GM19372 (cell line): ENCODE measurements around the gene STRA6.

ENCODE experiments used
- ATAC-seq: cut with Tn5 transposase; IDR thresholded peaks from one replicate; pipeline ENCODE4 v1.9.1; 2021; ENCODE audit warnings: mild to moderate bottlenecking, low read depth, moderate library complexity; ENCODE audit not compliant: unreplicated experiment

STRA6 gene

DNA sequence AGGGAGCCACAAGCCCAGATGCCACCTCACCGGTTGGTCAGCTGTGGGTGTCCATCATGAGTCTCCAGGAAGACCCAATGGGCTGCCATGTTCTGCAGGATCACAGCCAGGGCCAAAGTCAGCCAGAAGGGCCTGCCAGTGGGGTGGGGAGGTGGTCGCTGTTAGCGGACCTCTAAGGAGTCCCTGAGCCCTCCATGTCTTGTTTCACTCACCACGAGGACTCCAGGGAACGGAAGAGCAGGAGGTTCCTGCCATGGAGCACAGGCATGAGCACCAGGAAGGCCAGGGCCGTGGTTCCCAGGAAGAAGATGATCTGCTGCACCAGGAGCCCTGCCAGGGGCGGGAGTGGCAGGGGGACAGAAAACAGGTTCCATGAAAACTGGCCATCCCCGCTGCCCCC is 20.5 kb downstream of the STRA6 start:
- ATAC-seq: no peak

DNA sequence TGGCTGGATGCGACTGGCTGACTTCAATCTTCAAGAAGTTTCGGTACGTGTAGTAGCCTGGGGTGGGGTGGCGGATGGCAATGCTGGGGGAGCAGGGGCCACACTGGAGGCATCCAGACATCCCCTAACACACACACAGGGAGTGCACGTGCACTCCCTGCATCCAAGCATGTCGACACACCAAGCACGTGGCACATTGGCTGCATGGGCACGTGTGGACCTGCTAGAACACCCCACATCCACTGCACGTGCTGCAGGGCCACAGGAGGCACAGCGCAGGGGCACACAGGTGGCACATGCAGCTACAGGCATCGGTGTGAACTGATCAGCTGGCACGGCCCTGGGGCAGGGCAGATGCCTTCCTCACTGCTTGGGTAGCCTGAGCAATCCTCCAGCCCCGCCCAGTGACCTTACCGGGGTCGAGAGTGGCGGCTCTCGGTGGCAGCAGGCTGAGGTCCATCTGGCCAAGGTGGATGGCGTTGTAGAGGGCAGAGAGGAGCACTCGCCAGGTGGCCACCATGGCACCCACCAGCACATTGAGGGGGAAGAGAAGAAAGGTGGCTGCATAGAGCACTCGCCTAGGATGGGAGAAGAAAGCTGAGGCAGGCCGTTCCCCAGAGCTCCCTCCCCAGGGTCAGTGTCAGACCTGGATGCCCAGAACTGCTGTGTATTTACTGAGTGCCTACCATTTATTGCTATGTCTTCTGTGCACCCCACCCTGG is 21.5 kb downstream of the STRA6 start:
- no peak for ATAC-seq

DNA sequence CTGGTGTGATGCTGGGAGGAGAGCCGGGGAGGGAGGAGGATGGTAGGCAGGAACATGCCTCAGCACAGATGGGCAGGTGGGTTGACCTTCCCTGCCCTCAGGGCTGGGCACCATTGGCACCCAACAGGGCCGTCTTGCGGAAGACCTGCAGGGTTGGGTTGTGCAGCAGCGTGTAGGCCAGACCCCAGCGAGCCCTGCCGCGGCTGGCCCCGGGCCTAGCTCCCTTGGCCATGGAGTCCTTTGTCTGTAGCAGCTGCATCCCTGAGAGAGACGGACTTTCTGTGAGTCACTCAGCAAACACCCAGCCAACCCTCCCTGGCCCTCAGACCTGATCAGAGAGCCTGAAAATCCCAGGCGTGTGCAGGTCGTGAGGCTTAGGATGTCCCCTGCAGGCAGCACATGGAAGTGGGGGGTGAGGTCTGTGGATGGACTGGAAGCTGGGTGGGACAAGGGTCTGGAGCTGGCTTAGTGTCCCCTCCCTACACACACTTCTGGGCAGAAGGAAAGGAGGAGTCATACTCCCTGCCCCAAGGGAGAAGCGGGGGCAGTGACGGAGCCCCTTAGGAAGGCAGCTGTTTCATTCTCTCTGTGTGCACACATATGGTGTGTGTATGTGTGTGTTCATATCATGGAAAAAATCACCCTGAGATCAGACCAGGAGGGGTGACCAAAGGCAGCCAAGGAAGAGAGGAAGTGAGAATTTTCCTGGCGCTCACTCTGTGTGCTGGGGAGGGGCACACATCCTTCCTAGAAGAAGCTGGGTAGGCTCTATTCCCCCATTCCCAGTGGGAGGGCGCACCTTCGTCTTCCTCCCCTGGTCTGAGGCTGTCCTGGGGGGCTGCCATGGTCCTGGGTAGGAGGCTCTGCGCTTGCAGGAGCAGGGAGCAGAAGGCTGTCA is 22.4 kb downstream of the STRA6 start:
- ATAC-seq: no peak

DNA sequence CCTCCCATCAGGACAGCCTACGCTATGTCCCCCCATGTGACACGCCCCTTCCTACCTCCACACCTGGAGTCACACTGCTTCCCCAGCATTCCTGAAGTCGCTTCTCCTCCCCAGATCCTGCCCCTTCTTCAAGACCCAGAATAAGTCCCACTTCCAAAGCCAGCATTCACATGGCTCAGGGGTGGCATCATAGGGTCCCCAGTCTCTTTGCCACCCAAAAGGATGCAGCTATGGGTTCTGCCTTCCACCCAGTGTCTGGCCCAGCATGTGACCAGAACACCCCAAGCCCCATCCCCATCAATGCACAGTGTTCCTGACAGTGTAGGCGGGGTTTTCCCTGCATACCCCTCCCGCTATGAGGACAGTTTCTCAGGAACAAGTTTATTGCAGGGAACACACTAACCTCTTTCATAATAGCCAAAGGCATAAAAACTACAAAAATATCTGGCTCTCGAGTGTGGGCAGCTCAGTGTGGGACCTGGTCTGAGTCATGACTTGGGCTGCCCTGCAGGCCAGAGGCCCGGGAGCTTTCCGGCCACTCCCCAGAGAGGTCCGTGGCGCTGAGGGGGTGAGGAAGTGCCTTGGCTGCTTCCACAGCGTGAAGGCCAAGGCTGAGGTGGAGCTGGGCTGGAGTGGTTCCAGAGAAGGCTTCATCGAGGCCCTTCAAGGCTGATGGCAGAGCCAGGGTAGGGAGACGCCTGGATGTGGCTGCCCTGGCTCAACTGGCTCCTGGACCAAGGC is 23.3 kb downstream of the STRA6 start:
- no peak for ATAC-seq

DNA sequence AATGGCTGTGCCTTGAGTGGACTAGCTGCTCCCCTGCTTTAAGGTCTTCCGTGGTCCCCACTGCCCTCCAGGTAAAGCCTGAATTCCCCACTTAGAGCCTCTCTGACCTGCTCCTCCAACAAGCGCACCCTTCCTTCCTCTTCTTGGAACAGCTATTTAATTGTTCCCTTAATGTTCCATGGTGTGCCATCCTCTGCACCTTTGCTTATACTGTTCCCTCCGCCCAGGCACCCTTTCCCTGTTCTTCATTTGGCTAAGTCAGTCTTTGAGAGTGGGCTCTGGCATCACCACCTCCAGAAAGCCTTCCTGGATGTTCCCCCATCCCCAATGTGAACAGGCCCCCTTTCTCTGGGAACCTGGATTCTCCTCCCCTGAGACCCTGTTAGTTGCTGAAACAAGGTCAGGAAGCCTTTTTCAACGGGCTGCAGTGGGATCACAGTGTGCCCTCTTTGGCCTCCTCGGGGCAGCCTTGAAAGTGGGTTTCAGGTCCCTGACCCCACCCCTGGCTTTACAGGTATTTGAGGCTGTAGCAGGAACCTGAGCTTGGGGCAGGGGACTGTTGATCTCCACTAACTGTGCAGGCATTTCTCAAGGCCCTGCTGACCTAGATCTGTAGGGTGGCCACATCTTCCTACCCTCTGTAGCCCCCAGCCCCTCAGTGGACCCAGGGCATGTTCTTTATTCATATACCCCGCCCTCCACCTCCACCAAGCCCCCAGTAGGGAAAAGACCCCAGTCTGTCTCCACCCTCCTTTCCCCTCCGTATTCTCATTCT is 24.1 kb downstream of the STRA6 start:
- no peak for ATAC-seq

DNA sequence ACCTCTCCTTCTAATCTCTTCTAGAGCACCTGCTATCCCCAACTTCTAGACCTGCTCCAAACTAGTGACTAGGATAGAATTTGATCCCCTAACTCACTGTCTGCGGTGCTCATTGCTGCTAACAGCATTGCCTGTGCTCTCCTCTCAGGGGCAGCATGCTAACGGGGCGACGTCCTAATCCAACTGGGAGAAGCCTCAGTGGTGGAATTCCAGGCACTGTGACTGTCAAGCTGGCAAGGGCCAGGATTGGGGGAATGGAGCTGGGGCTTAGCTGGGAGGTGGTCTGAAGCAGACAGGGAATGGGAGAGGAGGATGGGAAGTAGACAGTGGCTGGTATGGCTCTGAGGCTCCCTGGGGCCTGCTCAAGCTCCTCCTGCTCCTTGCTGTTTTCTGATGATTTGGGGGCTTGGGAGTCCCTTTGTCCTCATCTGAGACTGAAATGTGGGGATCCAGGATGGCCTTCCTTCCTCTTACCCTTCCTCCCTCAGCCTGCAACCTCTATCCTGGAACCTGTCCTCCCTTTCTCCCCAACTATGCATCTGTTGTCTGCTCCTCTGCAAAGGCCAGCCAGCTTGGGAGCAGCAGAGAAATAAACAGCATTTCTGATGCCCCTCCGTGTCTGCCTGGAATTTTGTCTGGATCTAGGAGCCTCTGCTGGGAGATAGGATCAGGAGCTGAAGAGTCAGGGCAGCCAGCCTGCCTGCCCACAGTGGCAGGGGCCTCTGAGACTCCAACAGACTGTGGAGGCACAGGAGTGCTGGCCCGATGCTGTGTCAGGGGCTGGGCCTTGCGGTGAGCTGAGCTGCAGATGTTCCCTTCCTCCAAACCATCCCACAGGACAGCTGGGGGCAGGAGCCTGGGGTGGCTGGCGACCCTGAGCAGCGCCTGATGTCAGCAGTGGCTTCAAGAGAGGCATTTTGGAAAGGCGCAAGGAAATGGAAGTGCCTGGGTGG is 26.0 kb downstream of the STRA6 start:
- no peak for ATAC-seq

DNA sequence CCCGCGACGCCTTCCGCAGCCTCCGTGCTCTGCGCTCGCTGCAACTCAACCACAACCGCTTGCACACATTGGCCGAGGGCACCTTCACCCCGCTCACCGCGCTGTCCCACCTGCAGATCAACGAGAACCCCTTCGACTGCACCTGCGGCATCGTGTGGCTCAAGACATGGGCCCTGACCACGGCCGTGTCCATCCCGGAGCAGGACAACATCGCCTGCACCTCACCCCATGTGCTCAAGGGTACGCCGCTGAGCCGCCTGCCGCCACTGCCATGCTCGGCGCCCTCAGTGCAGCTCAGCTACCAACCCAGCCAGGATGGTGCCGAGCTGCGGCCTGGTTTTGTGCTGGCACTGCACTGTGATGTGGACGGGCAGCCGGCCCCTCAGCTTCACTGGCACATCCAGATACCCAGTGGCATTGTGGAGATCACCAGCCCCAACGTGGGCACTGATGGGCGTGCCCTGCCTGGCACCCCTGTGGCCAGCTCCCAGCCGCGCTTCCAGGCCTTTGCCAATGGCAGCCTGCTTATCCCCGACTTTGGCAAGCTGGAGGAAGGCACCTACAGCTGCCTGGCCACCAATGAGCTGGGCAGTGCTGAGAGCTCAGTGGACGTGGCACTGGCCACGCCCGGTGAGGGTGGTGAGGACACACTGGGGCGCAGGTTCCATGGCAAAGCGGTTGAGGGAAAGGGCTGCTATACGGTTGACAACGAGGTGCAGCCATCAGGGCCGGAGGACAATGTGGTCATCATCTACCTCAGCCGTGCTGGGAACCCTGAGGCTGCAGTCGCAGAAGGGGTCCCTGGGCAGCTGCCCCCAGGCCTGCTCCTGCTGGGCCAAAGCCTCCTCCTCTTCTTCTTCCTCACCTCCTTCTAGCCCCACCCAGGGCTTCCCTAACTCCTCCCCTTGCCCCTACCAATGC is 27.1 kb downstream of the STRA6 start:
- ATAC-seq: no peak

DNA sequence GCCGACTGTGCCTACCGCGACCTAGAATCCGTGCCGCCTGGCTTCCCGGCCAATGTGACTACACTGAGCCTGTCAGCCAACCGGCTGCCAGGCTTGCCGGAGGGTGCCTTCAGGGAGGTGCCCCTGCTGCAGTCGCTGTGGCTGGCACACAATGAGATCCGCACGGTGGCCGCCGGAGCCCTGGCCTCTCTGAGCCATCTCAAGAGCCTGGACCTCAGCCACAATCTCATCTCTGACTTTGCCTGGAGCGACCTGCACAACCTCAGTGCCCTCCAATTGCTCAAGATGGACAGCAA is 27.7 kb downstream of the STRA6 start:
- no peak for ATAC-seq

DNA sequence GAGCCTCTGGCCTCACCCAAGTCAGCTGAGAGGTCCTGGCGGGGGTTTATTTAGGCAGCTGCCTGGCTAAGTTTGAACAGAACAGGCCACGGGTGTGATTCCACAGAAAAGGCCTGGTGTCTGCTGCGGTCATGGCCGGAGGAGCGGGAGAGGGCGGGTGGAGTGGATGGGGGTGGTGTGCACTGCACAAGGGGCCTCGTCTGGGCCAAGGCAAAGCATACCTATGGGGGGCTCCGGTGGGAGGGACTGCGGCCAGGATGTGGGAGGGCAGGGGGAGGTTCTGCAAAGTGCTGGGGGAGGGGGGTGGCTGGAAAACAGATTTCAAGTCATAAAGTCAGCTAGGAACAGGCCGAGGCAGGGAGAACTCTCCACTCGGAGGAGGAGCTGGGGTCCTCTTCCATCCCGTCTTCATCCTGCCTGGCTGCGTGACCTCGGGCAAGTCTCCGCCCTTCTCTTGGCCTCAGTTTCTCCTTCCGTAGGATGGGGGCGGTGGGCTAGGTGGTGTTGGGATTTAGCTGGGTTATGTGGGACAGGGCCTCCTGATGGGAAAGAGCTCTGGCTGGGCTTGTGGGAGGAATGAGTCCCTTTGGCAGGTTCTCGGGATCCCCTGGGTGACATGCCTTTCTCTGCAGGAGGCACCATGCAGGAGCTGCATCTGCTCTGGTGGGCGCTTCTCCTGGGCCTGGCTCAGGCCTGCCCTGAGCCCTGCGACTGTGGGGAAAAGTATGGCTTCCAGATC is 28.2 kb downstream of the STRA6 start:
- ATAC-seq: no peak

DNA sequence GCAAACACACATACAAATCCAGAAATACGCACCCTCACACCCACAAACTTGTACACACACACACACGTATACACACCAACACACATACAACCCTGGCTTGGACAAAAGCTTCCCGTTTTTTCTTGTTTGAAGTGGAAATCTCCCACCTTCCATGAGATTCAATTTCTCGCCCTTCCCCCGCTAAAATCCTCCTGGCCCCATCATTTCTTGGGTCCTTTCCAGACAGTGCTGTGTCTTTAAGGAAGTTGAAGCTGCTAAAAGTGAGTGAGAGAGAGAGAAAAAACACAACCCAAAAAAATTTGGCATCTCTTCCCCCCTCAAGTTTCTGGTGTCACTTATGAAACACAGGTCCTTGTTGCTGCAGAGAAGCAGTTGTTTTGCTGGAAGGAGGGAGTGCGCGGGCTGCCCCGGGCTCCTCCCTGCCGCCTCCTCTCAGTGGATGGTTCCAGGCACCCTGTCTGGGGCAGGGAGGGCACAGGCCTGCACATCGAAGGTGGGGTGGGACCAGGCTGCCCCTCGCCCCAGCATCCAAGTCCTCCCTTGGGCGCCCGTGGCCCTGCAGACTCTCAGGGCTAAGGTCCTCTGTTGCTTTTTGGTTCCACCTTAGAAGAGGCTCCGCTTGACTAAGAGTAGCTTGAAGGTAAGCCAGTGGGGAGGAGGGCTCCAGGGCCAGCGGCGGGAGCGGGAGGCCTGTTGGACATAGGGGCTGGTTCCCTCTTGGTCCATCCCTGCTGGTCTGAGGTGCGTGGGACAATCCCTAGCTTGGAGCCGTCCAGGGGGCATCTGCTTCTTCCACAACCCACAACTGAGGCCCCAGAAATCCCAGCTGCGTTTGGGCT is 29.0 kb downstream of the STRA6 start, which contains the start of gene ISLR:
Gene ISLR (plus strand): TSS at position 331 of the 839 bp plus-strand sequence. CDS start 1,149 bp downstream, outside the sequence.
- no peak for ATAC-seq

DNA sequence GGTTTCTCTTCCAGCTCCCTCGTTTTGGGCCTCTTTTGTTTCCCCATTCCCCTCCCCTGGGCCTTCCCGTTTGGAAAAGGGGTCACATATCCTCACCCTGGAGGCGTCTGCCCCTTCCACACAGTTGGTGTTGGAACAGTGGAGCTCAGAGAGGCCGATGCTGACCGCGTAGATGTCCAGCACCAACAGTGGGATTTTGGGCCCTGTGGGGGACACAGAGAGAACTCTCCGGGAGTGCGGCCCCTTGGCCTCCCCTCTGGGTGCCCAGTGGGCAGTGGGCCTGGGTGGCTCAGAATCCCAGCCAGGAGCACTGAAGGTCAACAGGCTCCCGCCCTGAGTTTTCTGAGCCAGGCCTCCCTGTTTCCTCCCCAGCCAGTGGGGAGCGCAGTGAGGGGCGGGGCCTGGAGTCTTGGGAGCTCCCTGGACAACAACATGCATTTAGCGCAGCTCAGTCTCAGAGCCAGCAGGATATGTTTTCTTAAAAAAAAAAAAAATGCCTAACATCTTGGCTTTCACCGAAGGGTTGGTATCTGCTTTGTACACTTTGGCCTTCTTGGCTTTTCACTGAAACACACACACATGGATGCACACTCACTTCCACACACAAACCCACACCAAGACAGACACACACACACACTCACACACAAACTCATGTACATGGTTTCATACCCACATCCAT is 29.7 kb downstream of the STRA6 start:
- no peak for ATAC-seq

DNA sequence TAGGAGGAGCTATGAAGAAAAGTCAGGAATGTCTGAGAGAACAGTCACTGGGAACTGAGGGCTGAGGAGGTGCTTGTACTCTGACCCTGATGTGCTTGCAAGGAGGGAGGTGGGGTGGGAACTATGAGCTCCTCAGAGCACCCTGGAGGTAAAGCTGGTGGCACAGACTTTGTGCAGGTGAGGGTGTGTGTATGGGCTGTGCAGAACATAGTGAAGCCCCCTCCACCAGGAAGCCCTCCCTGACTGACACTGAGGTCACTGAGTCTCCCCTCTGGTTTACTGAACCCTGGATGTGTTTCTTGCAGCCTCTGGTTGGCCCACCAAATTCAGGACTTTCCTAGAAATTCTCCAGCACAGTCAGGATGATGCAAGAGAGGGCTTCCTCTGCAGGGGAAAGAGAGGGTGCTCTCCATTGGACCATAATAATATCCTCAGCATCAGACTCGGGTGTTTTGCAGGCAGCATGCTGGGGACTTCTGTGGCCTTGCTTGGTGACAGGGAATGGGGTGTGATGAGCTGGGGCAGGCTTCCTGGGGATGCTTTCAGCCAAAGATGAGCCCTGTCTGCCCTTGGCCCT is 30.5 kb downstream of the STRA6 start:
- ATAC-seq: no peak

DNA sequence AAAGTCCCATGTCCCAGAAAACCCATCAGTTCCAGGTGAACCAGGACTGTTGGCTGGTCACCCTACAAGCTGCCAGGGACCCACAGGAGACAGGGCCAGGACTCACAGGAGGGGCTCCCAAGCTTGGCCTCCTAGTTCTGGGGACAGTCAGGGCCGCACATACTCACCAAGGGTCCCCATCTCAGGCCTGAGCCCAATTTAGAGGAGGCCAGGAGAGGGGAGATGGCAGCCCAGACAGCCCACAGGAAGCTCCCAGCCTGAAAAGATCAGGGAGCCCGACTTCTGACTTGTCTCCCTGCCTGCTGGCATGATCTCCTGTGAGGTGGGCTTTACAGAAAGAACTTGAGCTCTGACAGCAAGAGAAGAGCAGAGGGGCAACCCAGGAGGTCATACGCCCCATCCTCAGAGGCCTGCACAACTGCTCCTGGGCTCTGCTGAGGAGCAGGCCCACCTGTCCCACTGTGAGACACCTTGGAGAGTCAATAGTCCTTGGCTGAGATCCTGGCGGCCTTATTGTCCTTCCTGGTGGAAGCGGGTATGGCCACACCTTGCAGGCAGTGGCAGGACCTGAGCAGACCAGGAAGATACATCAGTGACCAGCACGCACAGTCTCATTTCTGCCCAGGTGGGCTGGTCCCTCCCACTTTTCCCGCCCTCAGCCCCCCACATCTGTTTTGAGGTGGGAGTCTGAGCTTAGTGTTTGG is 31.6 kb downstream of the STRA6 start:
- ATAC-seq: no peak

DNA sequence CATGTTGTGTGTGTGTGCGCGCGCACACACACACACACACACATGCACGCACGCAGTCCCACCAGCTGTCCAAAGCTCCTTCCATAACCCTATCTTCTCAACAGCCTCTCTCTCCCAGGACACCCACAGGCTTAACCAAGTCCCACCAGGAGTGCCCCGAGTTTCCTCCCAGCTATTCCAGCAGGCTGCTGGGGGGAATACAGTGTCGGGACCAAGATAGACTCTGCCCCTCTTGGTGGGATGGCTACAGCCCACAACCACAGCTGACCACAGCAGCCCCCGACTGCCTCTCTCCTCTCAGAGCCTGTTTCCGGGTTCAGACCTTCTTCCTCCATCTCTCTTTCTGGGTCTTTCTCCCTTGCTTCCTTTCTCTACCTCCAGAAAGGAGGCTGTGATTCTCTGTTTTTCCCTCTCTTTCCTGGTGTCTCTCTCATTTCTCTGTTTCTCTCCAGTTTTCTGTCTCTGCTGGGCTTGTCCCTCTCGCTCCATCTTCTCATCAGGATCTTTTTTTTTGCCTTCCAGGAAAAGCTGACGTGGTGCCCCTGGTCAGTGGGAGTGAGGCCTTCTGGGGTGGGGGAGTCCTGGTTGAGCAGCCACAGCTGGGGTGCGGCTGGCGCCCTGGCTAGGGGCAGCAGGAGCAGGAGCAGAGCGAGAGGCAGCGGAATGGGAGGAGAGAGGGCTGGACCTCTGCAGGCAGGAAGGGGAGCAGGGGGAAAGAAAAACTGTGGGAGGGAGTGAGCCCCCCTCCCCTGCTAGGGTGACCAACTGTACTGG is 32.3 kb downstream of the STRA6 start:
- ATAC-seq: no peak

DNA sequence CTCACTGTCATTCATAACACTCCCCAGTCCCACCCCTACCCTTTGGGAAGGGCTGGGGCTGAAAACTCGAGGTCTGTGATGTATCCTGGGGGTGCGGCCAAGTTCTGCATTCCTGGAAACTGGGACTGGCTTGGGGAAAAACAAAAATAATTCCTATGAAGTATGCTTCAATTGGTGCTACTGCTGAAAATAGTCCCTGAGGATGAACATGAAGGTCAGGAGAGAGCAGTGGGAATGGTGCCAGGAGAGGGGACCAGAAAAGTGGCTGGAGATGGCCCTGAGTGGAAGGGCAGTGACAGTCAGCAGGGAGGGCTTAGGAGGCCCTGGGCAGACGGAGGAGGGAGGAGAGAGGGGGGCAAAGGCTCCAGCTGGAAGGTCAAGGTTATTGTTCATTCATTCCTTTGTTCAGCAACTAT is 33.9 kb downstream of the STRA6 start:
- no peak for ATAC-seq
